ENCODE measurements around the gene PAPSS2. TPM values are rescaled to one million over a fixed set of nuclear protein-coding genes. Genes with fewer than 3 reads are reported as not detected.
A peak's percentile ranks its signal among the peaks of the same experiment; 100 is the strongest.

Gene PAPSS2
- total and polyA plus RNA-seq, 9 donors = 18.0 to 102 (median 42.5) TPM

DNA sequence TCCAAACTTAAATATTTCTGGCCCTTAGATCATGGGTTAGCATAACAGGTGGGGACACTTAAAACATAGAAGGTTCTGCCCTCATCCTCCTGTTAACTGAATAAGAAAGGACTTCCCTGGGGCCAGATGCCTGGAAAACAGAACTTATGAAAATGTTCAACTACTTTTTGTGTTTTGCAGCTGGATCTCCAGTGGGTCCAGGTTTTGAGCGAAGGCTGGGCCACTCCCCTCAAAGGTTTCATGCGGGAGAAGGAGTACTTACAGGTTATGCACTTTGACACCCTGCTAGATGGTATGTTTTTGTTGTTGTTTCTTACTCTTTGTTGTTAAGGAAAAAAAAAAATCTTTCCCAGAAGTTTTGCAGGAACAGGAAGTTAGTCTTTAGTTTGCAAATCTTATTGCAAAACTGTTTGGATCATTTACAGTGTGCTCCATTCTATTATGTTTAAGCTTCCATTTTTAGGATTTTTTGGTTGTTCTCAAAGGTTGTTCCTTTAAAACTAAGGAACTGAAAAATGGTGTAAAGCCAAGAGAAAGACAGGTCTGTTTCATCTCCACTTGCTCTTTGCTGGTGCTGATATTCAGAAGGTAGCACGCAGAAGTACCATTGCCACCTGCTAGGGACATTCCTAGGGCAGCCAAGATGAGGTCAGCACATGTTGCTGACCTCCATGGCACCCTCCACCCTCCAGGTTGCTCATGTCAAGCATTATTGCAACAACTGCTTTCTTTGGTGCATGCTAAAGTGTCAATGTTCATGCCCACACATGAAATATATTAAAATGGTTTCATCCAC, 56.1 kb downstream of the PAPSS2 start:
- H3K9me3 ChIP-seq = no peaks in the 10 kb centered on the region
- no peaks in the 10 kb centered on the region for H3K36me3 ChIP-seq
- intact Hi-C loops (cut with DNase I) = no loop called here
- WGBS, 3 donors = 52 to 58% (median 54%) methylated on average over 3 of the region's 3 CpGs
- H3K4me3 ChIP-seq = no peak overlapping the region
- no peak for DNase-seq
- H3K27ac ChIP-seq = peak overlapping the region in 1 of 2 donors; percentile 80
- no peaks in the 10 kb centered on the region for H3K27me3 ChIP-seq
- H3K4me1 ChIP-seq (ENCODE audit: insufficient read depth) = peaks cover 19% of the 10 kb centered on the region
- no peak for TF ChIP-seq POLR2A (IDR thresholded peaks at IDR 0.05)
- TF ChIP-seq CTCF (IDR thresholded peaks at IDR 0.05) = no peak
- TF ChIP-seq EP300 (IDR thresholded peaks at IDR 0.05) = no peak

DNA sequence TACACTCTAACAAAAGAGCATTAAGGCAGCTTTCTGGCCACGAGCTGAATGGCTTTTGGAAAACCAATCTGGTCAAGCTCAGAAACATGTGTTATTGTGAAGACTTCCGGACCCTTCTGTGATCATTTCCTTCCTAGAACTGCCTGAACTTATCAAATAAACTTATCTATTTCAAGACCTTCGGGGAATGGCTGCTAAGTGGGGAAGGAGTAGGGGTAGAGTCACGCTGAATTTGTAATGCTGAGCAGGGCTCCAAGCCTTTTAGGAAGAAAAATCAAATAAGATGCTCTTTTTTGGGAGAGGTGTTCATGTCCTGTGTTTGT, 56.6 kb downstream of the PAPSS2 start:
- intact Hi-C loops (cut with DNase I) = no loop called here
- no peak overlapping the region for H3K4me3 ChIP-seq
- H3K36me3 ChIP-seq = no peaks in the 10 kb centered on the region
- H3K27ac ChIP-seq = peak overlapping the region in 1 of 2 donors; percentile 80
- H3K27me3 ChIP-seq = no peaks in the 10 kb centered on the region
- WGBS, 3 donors = 72 to 77% (median 76%) methylated on average over 4 of the region's 4 CpGs
- TF ChIP-seq EP300 (IDR thresholded peaks at IDR 0.05) (no peak), CTCF (IDR thresholded peaks at IDR 0.05) (no peak), POLR2A (IDR thresholded peaks at IDR 0.05) (no peak)
- no peak for DNase-seq
- H3K9me3 ChIP-seq = no peaks in the 10 kb centered on the region
- peaks cover 19% of the 10 kb centered on the region for H3K4me1 ChIP-seq (ENCODE audit: insufficient read depth)

- Histone ChIP-seq H3K4me3 (no peak overlapping the region), H3K9me3 (no peaks in the 10 kb centered on the region), H3K36me3 (no peaks in the 10 kb centered on the region), H3K27me3 (no peaks in the 10 kb centered on the region), H3K27ac (no peak overlapping the region), H3K4me1 (ENCODE audit: insufficient read depth) (peaks cover 9% of the 10 kb centered on the region)
- intact Hi-C loops (cut with DNase I) = no loop called here
- TF ChIP-seq EP300 (IDR thresholded peaks at IDR 0.05) = no peak
- no peak for TF ChIP-seq POLR2A (IDR thresholded peaks at IDR 0.05)
- TF ChIP-seq CTCF (IDR thresholded peaks at IDR 0.05) = no peak
- whole genome bisulfite sequencing, 3 donors = 96 to 98% (median 97%) methylated on average over 1 of the region's 1 CpG
- DNase-seq = no peak
Measured at GRCh38 chr10:87720665-87721064, 61.0 kb downstream of the PAPSS2 start.

GRCh38 chr10:87721781-87722180, 62.1 kb downstream of the PAPSS2 start:
- Histone ChIP-seq H3K4me3 (no peak overlapping the region), H3K9me3 (no peaks in the 10 kb centered on the region), H3K27ac (no peak overlapping the region), H3K36me3 (no peaks in the 10 kb centered on the region), H3K4me1 (ENCODE audit: insufficient read depth) (peaks cover 3% of the 10 kb centered on the region), H3K27me3 (no peaks in the 10 kb centered on the region)
- WGBS, 3 donors = 72 to 87% (median 85%) methylated on average over 2 of the region's 2 CpGs
- DNase-seq = no peak
- TF ChIP-seq CTCF (IDR thresholded peaks at IDR 0.05) (no peak), POLR2A (IDR thresholded peaks at IDR 0.05) (no peak), EP300 (IDR thresholded peaks at IDR 0.05) (no peak)
- intact Hi-C loops (cut with DNase I) = no loop called here

All from ovary (tissue), 9 donors.